Thoracic aorta (tissue), 2 donors: ENCODE data around the gene MTURN. TPM values are rescaled to one million over a fixed set of nuclear protein-coding genes. Genes with fewer than 3 reads are reported as not detected.

Experiments
- ATAC-seq: fragments of 150-250 bp; one replicate; pipeline ENCODE4 v1.8.0; 2017; ENCODE audit warnings: low read depth; ENCODE audit not compliant: insufficient number of reproducible peaks, low FRiP score
- DNase-seq: peaks from one replicate; pipeline ENCODE4 v3.0.0-alpha.2; 2020; ENCODE audit warnings: low spot score
- H3K27ac ChIP-seq, 2 donors: fragments of 200-600 bp; sonication (generic); 1 replicate in 1 of 2; 2 replicates in 1 of 2; pipeline ENCODE4 v1.5.1; 2016; ENCODE audit warnings: mild to moderate bottlenecking in 2 of 2, moderate library complexity in 2 of 2
- H3K27me3 ChIP-seq: fragments of 200-600 bp; sonication (generic); replicated peaks from 2 replicates; pipeline ENCODE4 v1.6.0; 2016; ENCODE audit warnings: mild to moderate bottlenecking; ENCODE audit not compliant: insufficient read depth
- H3K36me3 ChIP-seq: fragments of 200-600 bp; sonication (generic); one replicate; pipeline ENCODE4 v1.5.1; 2016
- H3K4me1 ChIP-seq, 2 donors: fragments of 200-600 bp; sonication (generic); 1 replicate in 1 of 2; 2 replicates in 1 of 2; pipeline versions ENCODE4 v1.5.1 to v1.6.0; 2016; ENCODE audit warnings: low read depth in 2 of 2, mild to moderate bottlenecking in 1 of 2; ENCODE audit not compliant: control insufficient read depth in 1 of 2
- H3K4me3 ChIP-seq: fragments of 200-600 bp; sonication (generic); 2 replicates; pipeline ENCODE4 v1.5.1; 2016; ENCODE audit warnings: mild to moderate bottlenecking
- H3K9me3 ChIP-seq: fragments of 200-600 bp; sonication (generic); 2 replicates; pipeline ENCODE4 v1.5.1; 2016
- CTCF ChIP-seq: fragments of 200-600 bp; sonication (generic); IDR thresholded peaks from one replicate; pipeline ENCODE4 v1.5.1; 2019; ENCODE audit warnings: antibody characterized with exemption
- total RNA-seq, 2 donors: library from RNA; depleted of rRNA; stranded (reverse); fragments of >200 nt; gene quantifications; one replicate each; pipeline versions ENCODE4 v1.1.0 to v1.2.3, GENCODE V29; 2016

Gene MTURN
- total RNA-seq, 2 donors from 2014 or later, result 71.1 to 80.1 TPM

- DNase-seq (no peak), ATAC-seq (no peak)
- Histone ChIP-seq H3K27ac (no peak overlapping the region), H3K9me3 (no peaks in the 10 kb centered on the region), H3K4me1 (peaks cover 6 to 19% of the 10 kb centered on the region in 2 donors), H3K36me3 (no peaks in the 10 kb centered on the region), H3K4me3 (no peak overlapping the region), H3K27me3 (no peaks in the 10 kb centered on the region)
- no peak for TF ChIP-seq CTCF
Measured at GRCh38 chr7:30147785-30148184, 13.0 kb downstream of the MTURN start.

GRCh38 chr7:30148426-30148825, 13.6 kb downstream of the MTURN start:
- H3K4me1 ChIP-seq, result peaks cover 6 to 13% of the 10 kb centered on the region in 2 donors
- no peak for TF ChIP-seq CTCF
- H3K27me3 ChIP-seq, result no peaks in the 10 kb centered on the region
- no peak for DNase-seq
- H3K36me3 ChIP-seq, result no peaks in the 10 kb centered on the region
- ATAC-seq, result no peak
- H3K9me3 ChIP-seq, result no peaks in the 10 kb centered on the region
- no peak overlapping the region for H3K27ac ChIP-seq
- no peak overlapping the region for H3K4me3 ChIP-seq

- Histone ChIP-seq H3K27ac (no peak overlapping the region), H3K4me3 (no peak overlapping the region), H3K27me3 (no peaks in the 10 kb centered on the region), H3K4me1 (peaks cover 3 to 7% of the 10 kb centered on the region in 2 donors), H3K9me3 (no peaks in the 10 kb centered on the region), H3K36me3 (peaks cover 3% of the 10 kb centered on the region)
- no peak for TF ChIP-seq CTCF
- ATAC-seq (no peak), DNase-seq (no peak)
Measured at GRCh38 chr7:30148951-30149459, 14.2 kb downstream of the MTURN start.

GRCh38 chr7:30149640-30150272, 15.0 kb downstream of the MTURN start:
- Histone ChIP-seq H3K4me1 (no peaks in the 10 kb centered on the region), H3K27ac (no peak overlapping the region)

GRCh38 chr7:30150711-30151110, 15.9 kb downstream of the MTURN start:
- Histone ChIP-seq H3K4me1 (no peaks in the 10 kb centered on the region), H3K27me3 (no peaks in the 10 kb centered on the region), H3K9me3 (no peaks in the 10 kb centered on the region), H3K27ac (no peak overlapping the region), H3K4me3 (no peak overlapping the region), H3K36me3 (peaks cover 6% of the 10 kb centered on the region)
- ATAC-seq, result no peak
- DNase-seq, result no peak
- no peak for TF ChIP-seq CTCF

More at GRCh38 chr7:30149640-30150272, 15.0 kb downstream of the MTURN start:
- Histone ChIP-seq H3K27me3 (no peaks in the 10 kb centered on the region), H3K4me3 (no peak overlapping the region), H3K9me3 (no peaks in the 10 kb centered on the region), H3K36me3 (peaks cover 6% of the 10 kb centered on the region)
- no peak for ATAC-seq
- DNase-seq, result no peak
- no peak for TF ChIP-seq CTCF
